K562 (cell line): ENCODE results near the gene SEC22C. TPM values are rescaled to one million over a fixed set of nuclear protein-coding genes. Genes with fewer than 3 reads are reported as not detected.

Experiments used
- FOS ChIP-seq: IDR thresholded peaks from 3 replicates; pipeline ENCODE4 v1.6.1; 2011; ENCODE audit not compliant: insufficient read length; ENCODE audit errors: extremely low read depth
- GATAD2B ChIP-seq: fragments of 450-650 bp; IDR thresholded peaks from 2 replicates; pipeline ENCODE4 v1.6.1; 2017; ENCODE audit warnings: mild to moderate bottlenecking, borderline replicate concordance
- KHSRP ChIP-seq: fragments of 450-650 bp; IDR thresholded peaks from 2 replicates; pipeline ENCODE4 v1.6.1; 2017
- L3MBTL2 ChIP-seq: fragments of 450-650 bp; IDR thresholded peaks from 2 replicates; pipeline ENCODE4 v1.6.1; 2016; ENCODE audit warnings: mild to moderate bottlenecking, moderate library complexity
- MEIS2 ChIP-seq: fragments of 450-650 bp; IDR thresholded peaks from 2 replicates; pipeline ENCODE4 v1.6.1; 2014; ENCODE audit warnings: mild to moderate bottlenecking; ENCODE audit not compliant: partially characterized antibody
- NFIC ChIP-seq: fragments of 450-650 bp; IDR thresholded peaks from 2 replicates; pipeline ENCODE4 v1.6.1; 2017; ENCODE audit warnings: mild to moderate bottlenecking, inconsistent platforms
- OTX1 ChIP-seq: fragments of 450-650 bp; formaldehyde crosslinking; IDR thresholded peaks from 2 replicates; pipeline ENCODE4 v1.4.0; 2022; ENCODE audit warnings: mild to moderate bottlenecking
- PRMT5 ChIP-seq: sonication (generic); formaldehyde crosslinking; IDR thresholded peaks from 2 replicates; pipeline ENCODE4 v1.5.0; 2020; ENCODE audit warnings: missing genetic modification reagents
- SAFB2 ChIP-seq: fragments of 200-400 bp; formaldehyde crosslinking; IDR thresholded peaks from 2 replicates; pipeline ENCODE4 v1.6.1; 2018; ENCODE audit warnings: borderline replicate concordance, low read length, low read depth, moderate library complexity; ENCODE audit not compliant: severe bottlenecking
- SOX6 ChIP-seq: fragments of 450-650 bp; IDR thresholded peaks from 2 replicates; pipeline ENCODE4 v1.6.1; 2014; ENCODE audit warnings: mild to moderate bottlenecking
- TCF7L2 ChIP-seq: fragments of 150-350 bp; IDR thresholded peaks from 2 replicates; pipeline ENCODE4 v1.6.1; 2016; ENCODE audit warnings: low read depth, mild to moderate bottlenecking, low read length, moderate library complexity
- TRIM24 ChIP-seq, 2 experiments: fragments of 450-650 bp; IDR thresholded peaks; 2 replicates each; pipeline ENCODE4 v1.6.1; 2016
- ZFX ChIP-seq: sonication (generic); formaldehyde crosslinking; IDR thresholded peaks from 2 replicates; pipeline ENCODE4 v1.8.0; 2022; ENCODE audit warnings: mild to moderate bottlenecking, missing genetic modification reagents, moderate library complexity
- ZNF134 ChIP-seq: fragments of 250-450 bp; sonication (Bioruptor Pico); conservative IDR thresholded peaks from 2 replicates; pipeline ENCODE4 v1.4.0; 2020
- ZNF436 ChIP-seq: fragments of 250-450, 450-650 bp; sonication (Bioruptor Pico); formaldehyde crosslinking; IDR thresholded peaks from 2 replicates; pipeline ENCODE4 v1.7.0; 2020; ENCODE audit warnings: mild to moderate bottlenecking
- ZNF785 ChIP-seq: fragments of 250-450 bp; sonication (Bioruptor Pico); IDR thresholded peaks from 2 replicates; pipeline ENCODE4 v1.4.0; 2020; ENCODE audit warnings: mild to moderate bottlenecking
- ZSCAN32 ChIP-seq: fragments of 450-650 bp; formaldehyde crosslinking; IDR thresholded peaks from 2 replicates; pipeline ENCODE4 v1.4.0; 2020; ENCODE audit warnings: mild to moderate bottlenecking, moderate library complexity
- polyA plus RNA-seq, 8 experiments: library from polyadenylated mRNA; depleted of rRNA in 4 of 8; stranded (reverse) in 5 of 8; unstranded in 3 of 8; fragments of >200 nt; fragmentation: Nextera tagmentation in 2 of 8; fragmentation: Illumina TruSeq in 1 of 8; extraction: Ambion mirVana in 2 of 8; extraction: Trizol in 1 of 8; gene quantifications; 2 replicates each; pipeline versions ENCODE4 v1.2.1 to v1.2.3, GENCODE V29; 2011 to 2014; ENCODE audit warnings: inconsistent platforms in 1 of 8, missing spikeins in 1 of 8
- total RNA-seq, 7 experiments: library from RNA; depleted of rRNA in 6 of 7; stranded (reverse); fragments of >200 nt in 6 of 7; fragmentation: Illumina TruSeq in 2 of 7; extraction: Trizol in 2 of 7; gene quantifications; 2 replicates each; pipeline versions ENCODE4 v1.2.1 to v1.2.3, GENCODE V29; 2011 to 2021; ENCODE audit warnings: low replicate concordance in 1 of 7
- TF ChIP-seq, protein P1 (sequence below): fragments of 200-400 bp; formaldehyde crosslinking; IDR thresholded peaks from 2 replicates; pipeline ENCODE4 v1.6.1; 2017; ENCODE audit warnings: mild to moderate bottlenecking, low read depth, low read length, moderate library complexity
- TF ChIP-seq, protein P2 (sequence below): fragments of 450-650 bp; formaldehyde crosslinking; IDR thresholded peaks from 2 replicates; pipeline ENCODE4 v1.4.0; 2020; ENCODE audit warnings: mild to moderate bottlenecking, moderate library complexity
- TF ChIP-seq, protein P3 (sequence below): fragments of 450-650 bp; IDR thresholded peaks from 2 replicates; pipeline ENCODE4 v1.6.1; 2016; ENCODE audit warnings: antibody characterized with exemption
- TF ChIP-seq, protein P4 (sequence below): fragments of 250-450 bp; sonication (Bioruptor Pico); IDR thresholded peaks from 2 replicates; pipeline ENCODE4 v1.4.0; 2020; ENCODE audit warnings: mild to moderate bottlenecking, moderate library complexity, borderline replicate concordance

Gene SEC22C
- total and polyA plus RNA-seq, 9 of the 15 experiments (the other 6 are each of a cell fraction or from before 2014, with no cell fraction given): 35.6 to 68.4 (median 50.7) TPM

DNA sequence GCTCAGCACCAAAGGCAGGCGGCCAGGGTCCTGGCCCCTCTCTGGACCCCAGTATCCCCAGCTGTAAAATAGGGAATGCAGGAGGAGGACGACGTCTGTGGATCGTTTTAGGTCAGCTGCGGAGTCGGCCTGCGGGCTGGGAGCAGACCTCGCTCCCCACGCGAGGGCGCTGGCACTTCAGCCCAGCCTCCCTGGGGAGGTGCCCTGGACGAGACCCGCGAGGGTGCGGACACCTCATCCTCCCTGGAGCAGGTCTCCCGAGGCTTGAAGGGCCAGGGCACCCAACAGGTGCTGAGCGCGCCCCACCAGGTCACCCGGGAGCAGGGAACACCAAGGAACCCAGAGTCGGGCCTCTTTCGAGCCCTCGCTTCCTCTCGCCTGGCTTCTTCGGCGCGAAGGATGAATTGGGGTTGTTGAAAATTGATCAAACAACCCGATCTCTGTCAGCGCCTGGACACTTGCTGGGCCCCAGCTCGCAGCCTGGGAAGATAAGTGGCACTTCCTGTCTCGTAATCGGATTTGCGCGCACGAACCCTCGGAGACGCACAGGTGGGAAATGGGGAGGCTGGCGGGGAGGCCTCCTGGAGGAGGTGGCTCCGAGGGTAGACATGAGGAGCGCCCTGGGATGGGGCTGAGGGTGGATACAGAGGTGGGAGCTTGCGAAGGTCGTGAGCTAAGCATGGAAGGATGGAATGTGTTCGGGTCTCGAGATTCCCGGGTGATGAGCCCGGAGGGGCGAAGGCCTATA is 79.9 kb downstream of the SEC22C start (continued):
- TF ChIP-seq, protein P1, sequence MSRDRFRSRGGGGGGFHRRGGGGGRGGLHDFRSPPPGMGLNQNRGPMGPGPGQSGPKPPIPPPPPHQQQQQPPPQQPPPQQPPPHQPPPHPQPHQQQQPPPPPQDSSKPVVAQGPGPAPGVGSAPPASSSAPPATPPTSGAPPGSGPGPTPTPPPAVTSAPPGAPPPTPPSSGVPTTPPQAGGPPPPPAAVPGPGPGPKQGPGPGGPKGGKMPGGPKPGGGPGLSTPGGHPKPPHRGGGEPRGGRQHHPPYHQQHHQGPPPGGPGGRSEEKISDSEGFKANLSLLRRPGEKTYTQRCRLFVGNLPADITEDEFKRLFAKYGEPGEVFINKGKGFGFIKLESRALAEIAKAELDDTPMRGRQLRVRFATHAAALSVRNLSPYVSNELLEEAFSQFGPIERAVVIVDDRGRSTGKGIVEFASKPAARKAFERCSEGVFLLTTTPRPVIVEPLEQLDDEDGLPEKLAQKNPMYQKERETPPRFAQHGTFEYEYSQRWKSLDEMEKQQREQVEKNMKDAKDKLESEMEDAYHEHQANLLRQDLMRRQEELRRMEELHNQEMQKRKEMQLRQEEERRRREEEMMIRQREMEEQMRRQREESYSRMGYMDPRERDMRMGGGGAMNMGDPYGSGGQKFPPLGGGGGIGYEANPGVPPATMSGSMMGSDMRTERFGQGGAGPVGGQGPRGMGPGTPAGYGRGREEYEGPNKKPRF: no peak
- no peak for TF ChIP-seq KHSRP
- 0 out of 2 replicates have a peak, but pooled peaks have one; percentile 22 for TF ChIP-seq ZNF436 (CRISPR knock-in tag)
- TF ChIP-seq PRMT5 (CRISPR knock-in tag): no peak
- no peak for TF ChIP-seq SAFB2
- no peak for TF ChIP-seq TCF7L2
- no peak for TF ChIP-seq ZNF785
- TF ChIP-seq ZFX (CRISPR knock-in tag): peak; percentile 29; the same call in 1 of the 2 replicates
- TF ChIP-seq, protein P2, sequence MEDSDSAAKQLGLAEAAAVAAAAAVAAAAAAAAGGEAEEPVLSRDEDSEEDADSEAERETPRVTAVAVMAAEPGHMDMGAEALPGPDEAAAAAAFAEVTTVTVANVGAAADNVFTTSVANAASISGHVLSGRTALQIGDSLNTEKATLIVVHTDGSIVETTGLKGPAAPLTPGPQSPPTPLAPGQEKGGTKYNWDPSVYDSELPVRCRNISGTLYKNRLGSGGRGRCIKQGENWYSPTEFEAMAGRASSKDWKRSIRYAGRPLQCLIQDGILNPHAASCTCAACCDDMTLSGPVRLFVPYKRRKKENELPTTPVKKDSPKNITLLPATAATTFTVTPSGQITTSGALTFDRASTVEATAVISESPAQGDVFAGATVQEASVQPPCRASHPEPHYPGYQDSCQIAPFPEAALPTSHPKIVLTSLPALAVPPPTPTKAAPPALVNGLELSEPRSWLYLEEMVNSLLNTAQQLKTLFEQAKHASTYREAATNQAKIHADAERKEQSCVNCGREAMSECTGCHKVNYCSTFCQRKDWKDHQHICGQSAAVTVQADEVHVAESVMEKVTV (CRISPR knock-in tag): peak; percentile 51; the same call in 1 of the 2 replicates
- TF ChIP-seq ZNF134: no peak
- TF ChIP-seq, protein P3, sequence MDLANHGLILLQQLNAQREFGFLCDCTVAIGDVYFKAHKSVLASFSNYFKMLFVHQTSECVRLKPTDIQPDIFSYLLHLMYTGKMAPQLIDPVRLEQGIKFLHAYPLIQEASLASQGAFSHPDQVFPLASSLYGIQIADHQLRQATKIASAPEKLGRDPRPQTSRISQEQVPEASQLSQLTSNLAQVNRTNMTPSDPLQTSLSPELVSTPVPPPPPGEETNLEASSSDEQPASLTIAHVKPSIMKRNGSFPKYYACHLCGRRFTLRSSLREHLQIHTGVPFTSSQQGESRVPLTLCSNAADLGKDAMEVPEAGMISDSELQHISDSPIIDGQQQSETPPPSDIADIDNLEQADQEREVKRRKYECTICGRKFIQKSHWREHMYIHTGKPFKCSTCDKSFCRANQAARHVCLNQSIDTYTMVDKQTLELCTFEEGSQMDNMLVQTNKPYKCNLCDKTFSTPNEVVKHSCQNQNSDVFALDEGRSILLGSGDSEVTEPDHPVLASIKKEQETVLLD: peak; percentile 14; the same call in 1 of the 2 replicates
- TF ChIP-seq OTX1 (CRISPR knock-in tag): no peak
- TF ChIP-seq L3MBTL2: peak; percentile 55; the same call in 1 of the 2 replicates
- TF ChIP-seq GATAD2B: no peak
- no peak for TF ChIP-seq FOS
- no peak for TF ChIP-seq SOX6
- TF ChIP-seq, protein P4, sequence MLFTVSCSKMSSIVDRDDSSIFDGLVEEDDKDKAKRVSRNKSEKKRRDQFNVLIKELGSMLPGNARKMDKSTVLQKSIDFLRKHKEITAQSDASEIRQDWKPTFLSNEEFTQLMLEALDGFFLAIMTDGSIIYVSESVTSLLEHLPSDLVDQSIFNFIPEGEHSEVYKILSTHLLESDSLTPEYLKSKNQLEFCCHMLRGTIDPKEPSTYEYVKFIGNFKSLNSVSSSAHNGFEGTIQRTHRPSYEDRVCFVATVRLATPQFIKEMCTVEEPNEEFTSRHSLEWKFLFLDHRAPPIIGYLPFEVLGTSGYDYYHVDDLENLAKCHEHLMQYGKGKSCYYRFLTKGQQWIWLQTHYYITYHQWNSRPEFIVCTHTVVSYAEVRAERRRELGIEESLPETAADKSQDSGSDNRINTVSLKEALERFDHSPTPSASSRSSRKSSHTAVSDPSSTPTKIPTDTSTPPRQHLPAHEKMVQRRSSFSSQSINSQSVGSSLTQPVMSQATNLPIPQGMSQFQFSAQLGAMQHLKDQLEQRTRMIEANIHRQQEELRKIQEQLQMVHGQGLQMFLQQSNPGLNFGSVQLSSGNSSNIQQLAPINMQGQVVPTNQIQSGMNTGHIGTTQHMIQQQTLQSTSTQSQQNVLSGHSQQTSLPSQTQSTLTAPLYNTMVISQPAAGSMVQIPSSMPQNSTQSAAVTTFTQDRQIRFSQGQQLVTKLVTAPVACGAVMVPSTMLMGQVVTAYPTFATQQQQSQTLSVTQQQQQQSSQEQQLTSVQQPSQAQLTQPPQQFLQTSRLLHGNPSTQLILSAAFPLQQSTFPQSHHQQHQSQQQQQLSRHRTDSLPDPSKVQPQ: no peak
- peak; percentile 37 for TF ChIP-seq NFIC
- 0 out of 2 replicates have a peak, but pooled peaks have one; percentile 16 for TF ChIP-seq ZSCAN32
- TF ChIP-seq TRIM24 (IDR thresholded peaks at IDR 0.05): 0 out of 4 replicates have a peak, but pooled peaks of 1 of the 2 experiments have one; percentile 12
- TF ChIP-seq MEIS2: peak; percentile 1
